Measurements from ENCODE around the gene VAMP5. TPM values are rescaled to one million over a fixed set of nuclear protein-coding genes. Genes with fewer than 3 reads are reported as not detected.

The VAMP5 gene
- total RNA-seq, 1 experiment from 2014 or later, result 6.3 TPM

DNA sequence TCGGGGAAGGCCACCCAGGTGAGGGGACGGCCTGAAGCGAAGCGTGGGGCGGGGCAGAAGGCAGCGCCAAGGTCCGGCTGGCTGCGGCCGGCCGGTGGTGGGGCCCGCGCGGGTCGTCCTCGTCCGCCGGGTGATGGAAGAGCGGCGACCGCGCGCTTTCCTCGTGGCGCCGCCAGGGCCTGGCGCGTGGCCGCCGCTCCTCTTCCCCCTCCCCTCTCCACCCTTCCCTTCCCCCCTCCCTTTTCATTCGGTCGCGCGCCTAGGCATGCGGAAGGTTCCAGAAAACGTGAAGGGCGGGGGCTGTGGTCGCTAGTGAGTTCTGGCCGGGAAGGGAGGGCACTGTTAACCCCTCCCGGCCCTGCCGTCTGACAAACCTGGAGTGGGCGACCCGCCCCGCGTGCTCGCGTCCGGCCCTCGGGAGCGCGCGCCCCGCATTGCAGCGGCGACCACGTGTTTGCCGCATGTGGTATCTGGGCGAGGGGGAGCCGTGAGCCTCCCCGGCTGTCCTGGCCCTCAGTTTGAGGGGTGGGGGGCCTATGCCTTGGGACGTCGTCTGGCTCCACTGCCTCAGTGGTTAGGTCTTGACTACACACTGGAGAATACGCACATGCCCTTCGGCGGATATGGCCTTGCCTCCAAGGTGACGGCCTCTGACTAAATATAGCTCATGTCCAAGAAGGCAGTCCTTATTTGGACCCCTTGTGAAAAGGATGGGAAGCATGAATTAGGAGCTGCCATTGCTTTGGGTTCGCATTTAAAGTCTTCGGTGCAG, 44.7 kb upstream of the VAMP5 start (continued):
- TF ChIP-seq HMGXB4 (CRISPR knock-in tag; IDR thresholded peaks at IDR 0.05) (no peak; the same call in 1 of the 2 replicates), GABPB1 (CRISPR knock-in tag; IDR thresholded peaks at IDR 0.05) (no peak; the same call in 1 of the 2 replicates), MYBL2 (CRISPR knock-in tag; IDR thresholded peaks at IDR 0.05) (no peak), PRDM15 (CRISPR knock-in tag; IDR thresholded peaks at IDR 0.05) (peak; percentile 25; the same call in 1 of the 2 replicates), ATF1 (CRISPR knock-in tag; IDR thresholded peaks at IDR 0.05) (no peak), CREM (CRISPR knock-in tag; IDR thresholded peaks at IDR 0.05) (peak; percentile 26; the same call in 1 of the 2 replicates), ZNF416 (CRISPR knock-in tag; IDR thresholded peaks at IDR 0.05) (peak; percentile 4; the same call in 1 of the 2 replicates), ESRRA (CRISPR knock-in tag; IDR thresholded peaks at IDR 0.05; ENCODE audit: borderline replicate concordance) (0 out of 2 replicates have a peak, but pooled peaks have one; percentile 2), TEAD1 (CRISPR knock-in tag; IDR thresholded peaks at IDR 0.05) (no peak; the same call in 1 of the 2 replicates), ZNF423 (CRISPR knock-in tag; IDR thresholded peaks at IDR 0.05) (no peak), EMX1 (CRISPR knock-in tag; IDR thresholded peaks at IDR 0.05) (no peak), NFATC4 (CRISPR knock-in tag; IDR thresholded peaks at IDR 0.05) (peak; percentile 56), FOXK1 (CRISPR knock-in tag; IDR thresholded peaks at IDR 0.05) (peak; percentile 14; the same call in 1 of the 2 replicates), ZNF219 (CRISPR knock-in tag; IDR thresholded peaks at IDR 0.05; ENCODE audit: borderline replicate concordance) (0 out of 2 replicates have a peak, but pooled peaks have one; percentile 20), ZNF671 (CRISPR knock-in tag; IDR thresholded peaks at IDR 0.05) (peak; percentile 47; the same call in 1 of the 2 replicates), ZNF396 (CRISPR knock-in tag; IDR thresholded peaks at IDR 0.05; ENCODE audit: borderline replicate concordance) (no peak), ELF4 (CRISPR knock-in tag; IDR thresholded peaks at IDR 0.05; ENCODE audit: low read depth) (0 out of 2 replicates have a peak, but pooled peaks have one; percentile 19), TP53 (CRISPR knock-in tag; IDR thresholded peaks at IDR 0.05) (0 out of 2 replicates have a peak, but pooled peaks have one; percentile 89), CBFB (CRISPR knock-in tag; IDR thresholded peaks at IDR 0.05; ENCODE audit: low read depth) (no peak), PREB (CRISPR knock-in tag; IDR thresholded peaks at IDR 0.05; ENCODE audit: borderline replicate concordance) (0 out of 2 replicates have a peak, but pooled peaks have one; percentile 55)
- TF ChIP-seq, protein P1, sequence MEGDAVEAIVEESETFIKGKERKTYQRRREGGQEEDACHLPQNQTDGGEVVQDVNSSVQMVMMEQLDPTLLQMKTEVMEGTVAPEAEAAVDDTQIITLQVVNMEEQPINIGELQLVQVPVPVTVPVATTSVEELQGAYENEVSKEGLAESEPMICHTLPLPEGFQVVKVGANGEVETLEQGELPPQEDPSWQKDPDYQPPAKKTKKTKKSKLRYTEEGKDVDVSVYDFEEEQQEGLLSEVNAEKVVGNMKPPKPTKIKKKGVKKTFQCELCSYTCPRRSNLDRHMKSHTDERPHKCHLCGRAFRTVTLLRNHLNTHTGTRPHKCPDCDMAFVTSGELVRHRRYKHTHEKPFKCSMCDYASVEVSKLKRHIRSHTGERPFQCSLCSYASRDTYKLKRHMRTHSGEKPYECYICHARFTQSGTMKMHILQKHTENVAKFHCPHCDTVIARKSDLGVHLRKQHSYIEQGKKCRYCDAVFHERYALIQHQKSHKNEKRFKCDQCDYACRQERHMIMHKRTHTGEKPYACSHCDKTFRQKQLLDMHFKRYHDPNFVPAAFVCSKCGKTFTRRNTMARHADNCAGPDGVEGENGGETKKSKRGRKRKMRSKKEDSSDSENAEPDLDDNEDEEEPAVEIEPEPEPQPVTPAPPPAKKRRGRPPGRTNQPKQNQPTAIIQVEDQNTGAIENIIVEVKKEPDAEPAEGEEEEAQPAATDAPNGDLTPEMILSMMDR (IDR thresholded peaks at IDR 0.05), result no peak
- TF ChIP-seq, protein P2, sequence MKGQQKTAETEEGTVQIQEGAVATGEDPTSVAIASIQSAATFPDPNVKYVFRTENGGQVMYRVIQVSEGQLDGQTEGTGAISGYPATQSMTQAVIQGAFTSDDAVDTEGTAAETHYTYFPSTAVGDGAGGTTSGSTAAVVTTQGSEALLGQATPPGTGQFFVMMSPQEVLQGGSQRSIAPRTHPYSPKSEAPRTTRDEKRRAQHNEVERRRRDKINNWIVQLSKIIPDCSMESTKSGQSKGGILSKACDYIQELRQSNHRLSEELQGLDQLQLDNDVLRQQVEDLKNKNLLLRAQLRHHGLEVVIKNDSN (CRISPR knock-in tag; IDR thresholded peaks at IDR 0.05), result peak; percentile 76
